ENCODE data around the gene TSPAN18. TPM values are rescaled to one million over a fixed set of nuclear protein-coding genes. Genes with fewer than 3 reads are reported as not detected.

Gene TSPAN18
- total RNA-seq, 1 donor from 2014 or later, result 717 TPM

GRCh38 chr11:44885919-44886789 is 159.4 kb downstream of the TSPAN18 start:
- H3K27ac Mint-ChIP-seq (ENCODE audit: unreplicated experiment), result peak overlapping the region; percentile 72
- peaks cover 54% of the 10 kb centered on the region for H3K4me1 Mint-ChIP-seq (ENCODE audit: unreplicated experiment)

DNA sequence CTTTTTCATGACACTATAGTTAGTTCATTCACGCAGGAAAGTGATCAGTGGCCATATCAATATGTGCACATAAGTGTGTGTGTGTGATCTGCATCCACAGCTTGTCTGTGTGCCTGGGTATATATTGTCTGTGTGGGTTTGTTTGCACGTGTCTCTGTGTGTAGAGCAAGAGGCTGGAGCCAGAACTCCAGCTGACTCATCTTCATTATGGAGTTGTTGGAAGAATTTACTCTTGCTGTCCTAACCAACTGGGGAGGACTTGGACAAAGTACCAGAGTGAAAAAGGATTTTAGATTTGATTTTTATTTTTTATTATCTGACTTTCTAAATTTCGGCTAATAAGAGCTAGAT is 160.0 kb downstream of the TSPAN18 start:
- H3K4me3 Mint-ChIP-seq (ENCODE audit: unreplicated experiment), result peak overlapping the region; percentile 76
- DNase-seq (ENCODE audit: low spot score), result no peak
- peak overlapping the region; percentile 59 for H3K27ac Mint-ChIP-seq (ENCODE audit: unreplicated experiment)
- peaks cover 57% of the 10 kb centered on the region for H3K4me1 Mint-ChIP-seq (ENCODE audit: unreplicated experiment)
- H3K9me3 Mint-ChIP-seq (ENCODE audit: unreplicated experiment), result no peaks in the 10 kb centered on the region
- peaks cover 40% of the 10 kb centered on the region for H3K27me3 Mint-ChIP-seq (ENCODE audit: unreplicated experiment)
- peaks cover 44% of the 10 kb centered on the region for H3K36me3 Mint-ChIP-seq (ENCODE audit: low read depth, unreplicated experiment)
- TF ChIP-seq, protein P1, sequence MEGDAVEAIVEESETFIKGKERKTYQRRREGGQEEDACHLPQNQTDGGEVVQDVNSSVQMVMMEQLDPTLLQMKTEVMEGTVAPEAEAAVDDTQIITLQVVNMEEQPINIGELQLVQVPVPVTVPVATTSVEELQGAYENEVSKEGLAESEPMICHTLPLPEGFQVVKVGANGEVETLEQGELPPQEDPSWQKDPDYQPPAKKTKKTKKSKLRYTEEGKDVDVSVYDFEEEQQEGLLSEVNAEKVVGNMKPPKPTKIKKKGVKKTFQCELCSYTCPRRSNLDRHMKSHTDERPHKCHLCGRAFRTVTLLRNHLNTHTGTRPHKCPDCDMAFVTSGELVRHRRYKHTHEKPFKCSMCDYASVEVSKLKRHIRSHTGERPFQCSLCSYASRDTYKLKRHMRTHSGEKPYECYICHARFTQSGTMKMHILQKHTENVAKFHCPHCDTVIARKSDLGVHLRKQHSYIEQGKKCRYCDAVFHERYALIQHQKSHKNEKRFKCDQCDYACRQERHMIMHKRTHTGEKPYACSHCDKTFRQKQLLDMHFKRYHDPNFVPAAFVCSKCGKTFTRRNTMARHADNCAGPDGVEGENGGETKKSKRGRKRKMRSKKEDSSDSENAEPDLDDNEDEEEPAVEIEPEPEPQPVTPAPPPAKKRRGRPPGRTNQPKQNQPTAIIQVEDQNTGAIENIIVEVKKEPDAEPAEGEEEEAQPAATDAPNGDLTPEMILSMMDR (IDR thresholded peaks at IDR 0.05; ENCODE audit: unreplicated experiment), result no peak

More at GRCh38 chr11:44885919-44886789, 159.4 kb downstream of the TSPAN18 start:
- peak overlapping the region; percentile 76 for H3K4me3 Mint-ChIP-seq (ENCODE audit: unreplicated experiment)
- TF ChIP-seq, protein P1 (IDR thresholded peaks at IDR 0.05; ENCODE audit: unreplicated experiment), result no peak
- H3K36me3 Mint-ChIP-seq (ENCODE audit: low read depth, unreplicated experiment), result peaks cover 44% of the 10 kb centered on the region
- no peaks in the 10 kb centered on the region for H3K9me3 Mint-ChIP-seq (ENCODE audit: unreplicated experiment)
- peaks cover 34% of the 10 kb centered on the region for H3K27me3 Mint-ChIP-seq (ENCODE audit: unreplicated experiment)
- no peak for DNase-seq (ENCODE audit: low spot score)

DNA sequence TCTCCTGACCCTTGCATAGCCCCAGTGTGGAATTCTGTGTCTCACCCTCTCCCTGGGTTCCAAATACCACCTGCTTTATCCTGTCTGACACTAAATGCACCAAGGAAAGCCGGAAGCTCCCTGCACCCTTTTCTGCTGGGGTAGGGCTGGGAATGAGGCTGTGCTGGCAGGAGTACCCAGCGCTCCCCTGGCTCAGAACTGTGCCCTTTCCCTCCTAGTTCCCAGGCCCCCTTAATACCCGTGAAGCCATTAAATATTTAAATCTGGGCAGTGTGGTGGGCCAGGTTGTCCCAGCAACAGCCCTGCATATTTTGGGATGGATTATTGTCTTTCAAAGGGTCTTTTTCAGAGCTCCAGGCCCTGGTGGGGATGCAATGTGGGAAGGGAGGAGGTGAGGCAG is 160.9 kb downstream of the TSPAN18 start:
- TF ChIP-seq, protein P1 (IDR thresholded peaks at IDR 0.05; ENCODE audit: unreplicated experiment), result no peak
- Mint-ChIP-seq H3K36me3 (ENCODE audit: low read depth, unreplicated experiment) (peaks cover 39% of the 10 kb centered on the region), H3K27ac (ENCODE audit: unreplicated experiment) (no peak overlapping the region), H3K27me3 (ENCODE audit: unreplicated experiment) (peaks cover 37% of the 10 kb centered on the region), H3K9me3 (ENCODE audit: unreplicated experiment) (no peaks in the 10 kb centered on the region), H3K4me3 (ENCODE audit: unreplicated experiment) (no peak overlapping the region), H3K4me1 (ENCODE audit: unreplicated experiment) (peaks cover 48% of the 10 kb centered on the region)
- no peak for DNase-seq (ENCODE audit: low spot score)

DNA sequence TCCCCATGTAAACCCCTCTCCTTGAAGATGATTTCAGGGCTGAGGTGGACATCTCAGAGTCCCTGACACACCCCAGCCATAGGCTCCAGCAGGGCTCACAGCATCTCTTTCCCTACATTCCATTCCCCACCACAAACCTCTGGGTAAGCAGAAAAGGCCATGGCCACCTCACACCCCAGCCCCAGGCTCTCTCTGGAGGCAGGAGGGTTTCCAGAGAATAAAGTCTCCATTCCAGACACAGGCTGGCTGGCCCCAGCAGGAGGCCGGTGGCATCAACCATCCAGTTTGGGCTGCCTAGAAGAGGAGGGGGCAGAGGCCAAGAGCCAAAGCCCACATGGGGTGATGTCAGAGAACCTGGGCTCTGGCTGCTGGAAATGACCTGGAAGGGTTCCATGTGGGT is 162.5 kb downstream of the TSPAN18 start:
- H3K9me3 Mint-ChIP-seq (ENCODE audit: unreplicated experiment), result no peaks in the 10 kb centered on the region
- peaks cover 27% of the 10 kb centered on the region for H3K27me3 Mint-ChIP-seq (ENCODE audit: unreplicated experiment)
- TF ChIP-seq, protein P1 (IDR thresholded peaks at IDR 0.05; ENCODE audit: unreplicated experiment), result no peak
- H3K27ac Mint-ChIP-seq (ENCODE audit: unreplicated experiment), result no peak overlapping the region
- DNase-seq (ENCODE audit: low spot score), result no peak
- no peak overlapping the region for H3K4me3 Mint-ChIP-seq (ENCODE audit: unreplicated experiment)
- H3K4me1 Mint-ChIP-seq (ENCODE audit: unreplicated experiment), result peaks cover 46% of the 10 kb centered on the region
- peaks cover 36% of the 10 kb centered on the region for H3K36me3 Mint-ChIP-seq (ENCODE audit: low read depth, unreplicated experiment)

DNA sequence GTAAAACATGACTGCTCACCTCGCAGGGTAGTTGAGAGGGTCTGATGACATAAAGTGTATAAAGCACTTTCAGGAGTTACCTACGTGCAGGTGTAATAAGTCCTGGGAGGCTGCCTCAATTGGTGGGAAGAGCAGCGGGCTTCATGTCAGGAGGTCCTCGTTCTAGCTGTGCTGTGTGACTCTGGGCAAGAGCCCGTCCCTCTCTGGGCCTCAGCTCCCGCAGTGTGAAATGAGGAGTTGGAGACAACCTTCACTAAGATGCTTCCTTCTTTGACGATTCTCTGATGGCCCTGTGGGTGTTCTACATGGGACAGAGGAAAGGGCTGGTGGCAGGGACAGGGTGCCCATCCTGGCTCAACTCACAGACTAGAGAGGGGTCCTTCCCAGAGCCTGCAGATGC is 166.1 kb downstream of the TSPAN18 start:
- peaks cover 35% of the 10 kb centered on the region for H3K36me3 Mint-ChIP-seq (ENCODE audit: low read depth, unreplicated experiment)
- no peak overlapping the region for H3K27ac Mint-ChIP-seq (ENCODE audit: unreplicated experiment)
- peaks cover 24% of the 10 kb centered on the region for H3K4me1 Mint-ChIP-seq (ENCODE audit: unreplicated experiment)
- no peak overlapping the region for H3K4me3 Mint-ChIP-seq (ENCODE audit: unreplicated experiment)
- no peak for DNase-seq (ENCODE audit: low spot score)
- TF ChIP-seq, protein P1 (IDR thresholded peaks at IDR 0.05; ENCODE audit: unreplicated experiment), result no peak
- H3K27me3 Mint-ChIP-seq (ENCODE audit: unreplicated experiment), result peaks cover 35% of the 10 kb centered on the region
- no peaks in the 10 kb centered on the region for H3K9me3 Mint-ChIP-seq (ENCODE audit: unreplicated experiment)
